D341Med (cell line): Measurements from ENCODE around the gene RARS1.
A peak's percentile ranks its signal among the peaks of the same experiment; 100 is the strongest.

Experiments used
- DNase-seq: peaks from one replicate; pipeline ENCODE4 v3.0.0; 2012; ENCODE audit warnings: low spot score

Gene RARS1

GRCh38 chr5:168486136-168486879, at the start of gene RARS1:
RARS1 (plus strand) TSS chr5:168486471; CDS start chr5:168486499, 28 bp downstream.
- peak; percentile 97 for DNase-seq

- DNase-seq = no peak
Observed at GRCh38 chr5:168438349-168438748, 47.9 kb upstream of the RARS1 start.

GRCh38 chr5:168443533-168443932, 42.7 kb upstream of the RARS1 start:
- DNase-seq = no peak

- no peak for DNase-seq
Observed at GRCh38 chr5:168443950-168444700, 42.1 kb upstream of the RARS1 start.

- DNase-seq = no peak
Observed at GRCh38 chr5:168446983-168447619, 39.2 kb upstream of the RARS1 start.

GRCh38 chr5:168447808-168448207, 38.5 kb upstream of the RARS1 start:
- no peak for DNase-seq

- no peak for DNase-seq
Observed at GRCh38 chr5:168449166-168449565, 37.1 kb upstream of the RARS1 start.

GRCh38 chr5:168451565-168451964, 34.7 kb upstream of the RARS1 start:
- no peak for DNase-seq

GRCh38 chr5:168455201-168455600, 31.1 kb upstream of the RARS1 start:
- DNase-seq = no peak

GRCh38 chr5:168457542-168457941, 28.7 kb upstream of the RARS1 start:
- DNase-seq = no peak

GRCh38 chr5:168460606-168461005, 25.7 kb upstream of the RARS1 start:
- no peak for DNase-seq

- no peak for DNase-seq
Observed at GRCh38 chr5:168463081-168463480, 23.2 kb upstream of the RARS1 start.

- no peak for DNase-seq
Observed at GRCh38 chr5:168464214-168464613, 22.1 kb upstream of the RARS1 start.

- no peak for DNase-seq
Observed at GRCh38 chr5:168464641-168465040, 21.6 kb upstream of the RARS1 start.

- DNase-seq = peak; percentile 57
Observed at GRCh38 chr5:168467755-168468330, 18.4 kb upstream of the RARS1 start.

- no peak for DNase-seq
Observed at GRCh38 chr5:168468836-168469235, 17.4 kb upstream of the RARS1 start.

GRCh38 chr5:168469816-168470215, 16.5 kb upstream of the RARS1 start:
- DNase-seq = no peak

GRCh38 chr5:168471785-168472184, 14.5 kb upstream of the RARS1 start:
- DNase-seq = no peak

- no peak for DNase-seq
Observed at GRCh38 chr5:168472329-168472728, 13.9 kb upstream of the RARS1 start.

GRCh38 chr5:168474319-168474718, 12.0 kb upstream of the RARS1 start:
- no peak for DNase-seq

- no peak for DNase-seq
Observed at GRCh38 chr5:168477060-168477459, 9.2 kb upstream of the RARS1 start.

- DNase-seq = no peak
Observed at GRCh38 chr5:168479166-168479565, 7.1 kb upstream of the RARS1 start.

- no peak for DNase-seq
Observed at GRCh38 chr5:168480601-168481000, 5.7 kb upstream of the RARS1 start.
